HG02610 (cell line): ENCODE results near the gene C8A.

Experiments used
- ATAC-seq: cut with Tn5 transposase; IDR thresholded peaks from one replicate; pipeline ENCODE4 v1.9.1; 2021; ENCODE audit warnings: mild to moderate bottlenecking, moderate library complexity; ENCODE audit not compliant: unreplicated experiment

Gene C8A

GRCh38 chr1:56881417-56881816, 26.8 kb downstream of the C8A start:
- ATAC-seq: no peak

GRCh38 chr1:56890229-56890628, 35.6 kb downstream of the C8A start:
- no peak for ATAC-seq

GRCh38 chr1:56894014-56894413, 39.4 kb downstream of the C8A start:
- ATAC-seq: no peak

GRCh38 chr1:56897150-56898004, 42.8 kb downstream of the C8A start:
- ATAC-seq: no peak

- no peak for ATAC-seq
These were observed 43.4 kb downstream of the C8A start for GRCh38 chr1:56898005-56898373.

GRCh38 chr1:56898879-56899278, 44.3 kb downstream of the C8A start:
- no peak for ATAC-seq

- no peak for ATAC-seq
These were observed 47.1 kb downstream of the C8A start for GRCh38 chr1:56901716-56902115.

- no peak for ATAC-seq
These were observed 49.2 kb downstream of the C8A start for GRCh38 chr1:56903778-56904177.

- no peak for ATAC-seq
These were observed 50.2 kb downstream of the C8A start for GRCh38 chr1:56904663-56905397.

GRCh38 chr1:56905667-56906066, 51.1 kb downstream of the C8A start:
- ATAC-seq: no peak

GRCh38 chr1:56908619-56909221, 54.1 kb downstream of the C8A start:
- no peak for ATAC-seq

- ATAC-seq: no peak
These were observed 55.9 kb downstream of the C8A start for GRCh38 chr1:56910441-56910985.

- no peak for ATAC-seq
These were observed 56.7 kb downstream of the C8A start for GRCh38 chr1:56911098-56911938.

GRCh38 chr1:56912325-56912724, 57.7 kb downstream of the C8A start:
- ATAC-seq: no peak

- no peak for ATAC-seq
These were observed 61.4 kb downstream of the C8A start for GRCh38 chr1:56915960-56916359.

GRCh38 chr1:56916630-56917029, 62.0 kb downstream of the C8A start:
- ATAC-seq: no peak

GRCh38 chr1:56917356-56917755, 62.8 kb downstream of the C8A start:
- no peak for ATAC-seq

- no peak for ATAC-seq
These were observed 66.0 kb downstream of the C8A start for GRCh38 chr1:56920591-56921001.

- ATAC-seq: no peak
These were observed 66.9 kb downstream of the C8A start for GRCh38 chr1:56921479-56921878.

- ATAC-seq: no peak
These were observed 67.5 kb downstream of the C8A start for GRCh38 chr1:56922070-56922469.

GRCh38 chr1:56922507-56922906, 67.9 kb downstream of the C8A start:
- no peak for ATAC-seq
